Transverse colon (tissue), 4 donors: ENCODE measurements around the gene FBXO31.

Experiments
- EP300 ChIP-seq: sonication (generic); formaldehyde crosslinking; IDR thresholded peaks from one replicate; pipeline ENCODE4 v1.6.1; 2017; ENCODE audit warnings: antibody characterized with exemption, low read depth
- POLR2A ChIP-seq: fragments of 450-650 bp; IDR thresholded peaks from one replicate; pipeline ENCODE4 v1.6.1; 2016; ENCODE audit warnings: antibody characterized with exemption, mild to moderate bottlenecking, moderate library complexity
- POLR2AphosphoS5 ChIP-seq, 3 donors: sonication (generic); formaldehyde crosslinking; IDR thresholded peaks; one replicate each; pipeline ENCODE4 v1.6.1; 2016; ENCODE audit warnings: antibody characterized with exemption in 3 of 3
- TF ChIP-seq, protein P1 (sequence below), 5 experiments: fragments of 200-600 bp in 3 of 5; fragments of 450-650 bp in 2 of 5; sonication (generic) in 3 of 5; IDR thresholded peaks; 1 replicate in 2 of 5; 2 replicates in 3 of 5; pipeline ENCODE4 v1.5.1; 2016 to 2017; ENCODE audit warnings: antibody characterized with exemption in 5 of 5, inconsistent platforms in 3 of 5, mild to moderate bottlenecking in 2 of 5, moderate library complexity in 1 of 5

DNA sequence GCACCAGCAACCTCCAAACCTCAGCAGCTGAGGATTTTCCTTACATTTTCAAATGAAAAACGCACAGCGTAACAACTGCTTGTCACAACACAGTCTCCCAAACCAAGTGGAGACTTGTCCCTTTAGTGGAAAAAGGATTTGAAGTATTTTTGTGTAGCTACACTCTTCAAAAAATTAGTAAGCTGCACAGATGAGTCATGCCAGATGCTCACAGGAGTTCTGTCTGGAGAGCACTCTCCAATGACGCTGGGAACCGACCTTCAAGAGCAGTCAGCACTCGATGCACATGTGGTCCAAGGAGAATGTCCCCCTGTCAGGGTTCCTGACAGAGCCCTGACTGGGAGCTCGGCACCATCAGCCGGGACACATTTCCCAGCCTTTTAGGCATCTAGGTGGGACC lies 48.4 kb upstream of the FBXO31 start:
- TF ChIP-seq POLR2A (no peak), POLR2AphosphoS5 (IDR thresholded peaks at IDR 0.05) (no peak), EP300 (no peak)
- TF ChIP-seq, protein P1, sequence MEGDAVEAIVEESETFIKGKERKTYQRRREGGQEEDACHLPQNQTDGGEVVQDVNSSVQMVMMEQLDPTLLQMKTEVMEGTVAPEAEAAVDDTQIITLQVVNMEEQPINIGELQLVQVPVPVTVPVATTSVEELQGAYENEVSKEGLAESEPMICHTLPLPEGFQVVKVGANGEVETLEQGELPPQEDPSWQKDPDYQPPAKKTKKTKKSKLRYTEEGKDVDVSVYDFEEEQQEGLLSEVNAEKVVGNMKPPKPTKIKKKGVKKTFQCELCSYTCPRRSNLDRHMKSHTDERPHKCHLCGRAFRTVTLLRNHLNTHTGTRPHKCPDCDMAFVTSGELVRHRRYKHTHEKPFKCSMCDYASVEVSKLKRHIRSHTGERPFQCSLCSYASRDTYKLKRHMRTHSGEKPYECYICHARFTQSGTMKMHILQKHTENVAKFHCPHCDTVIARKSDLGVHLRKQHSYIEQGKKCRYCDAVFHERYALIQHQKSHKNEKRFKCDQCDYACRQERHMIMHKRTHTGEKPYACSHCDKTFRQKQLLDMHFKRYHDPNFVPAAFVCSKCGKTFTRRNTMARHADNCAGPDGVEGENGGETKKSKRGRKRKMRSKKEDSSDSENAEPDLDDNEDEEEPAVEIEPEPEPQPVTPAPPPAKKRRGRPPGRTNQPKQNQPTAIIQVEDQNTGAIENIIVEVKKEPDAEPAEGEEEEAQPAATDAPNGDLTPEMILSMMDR (IDR thresholded peaks at IDR 0.05), result no peak
